HEK293 (cell line): ENCODE results near the gene TBC1D16.
A peak's percentile ranks its signal among the peaks of the same experiment; 100 is the strongest.

Experiments used
- CTCF ChIA-PET: fragments of 350-600 bp; formaldehyde crosslinking; extraction: SDS; loops from one replicate; lab custom pipeline; 2021; ENCODE audit warnings: antibody characterized with exemption; lab: Yijun Ruan, JAX
- POLR2A ChIA-PET: fragments of 300-600 bp; formaldehyde crosslinking; extraction: SDS; loops from one replicate; lab custom pipeline; 2020; ENCODE audit warnings: antibody characterized with exemption, inconsistent platforms; lab: Yijun Ruan, JAX
- H3K27ac ChIP-seq: fragments of 200-500 bp; sonication (Bioruptor generic); 2 replicates; pipeline ENCODE4 v1.5.1; 2014; ENCODE audit warnings: low read depth, low read length, control low read depth, inconsistent platforms; ENCODE audit errors: extremely low read depth
- H3K36me3 ChIP-seq, 2 experiments: fragments of 200-500 bp in 1 of 2; sonication (Bioruptor generic) in 1 of 2; 1 replicate in 1 of 2; 2 replicates in 1 of 2; pipeline ENCODE4 v1.5.1; 2014 to 2017; ENCODE audit warnings: inconsistent platforms in 2 of 2, low read length in 2 of 2; ENCODE audit not compliant: control insufficient read depth in 2 of 2, insufficient read depth in 1 of 2
- H3K4me1 ChIP-seq: fragments of 200-500 bp; sonication (Bioruptor generic); 2 replicates; pipeline ENCODE4 v1.5.1; 2014; ENCODE audit warnings: mild to moderate bottlenecking, low read length, inconsistent platforms; ENCODE audit not compliant: control insufficient read depth, insufficient read depth
- H3K4me3 ChIP-seq: 2 replicates; pipeline ENCODE4 v1.5.1; 2011; ENCODE audit warnings: low read depth, mild to moderate bottlenecking, control low read depth, low read length, moderate library complexity
- H3K9me3 ChIP-seq: fragments of 200-500 bp; sonication (Bioruptor generic); 2 replicates; pipeline ENCODE4 v1.5.1; 2014; ENCODE audit warnings: low read depth, low read length, inconsistent platforms; ENCODE audit not compliant: control insufficient read depth, insufficient read depth
- GLIS2 ChIP-seq: fragments of 450-650 bp; formaldehyde crosslinking; IDR thresholded peaks from 2 replicates; pipeline ENCODE4 v1.5.1; 2016; ENCODE audit warnings: missing biosample characterization, missing genetic modification characterization
- IKZF3 ChIP-seq: fragments of 450-650 bp; IDR thresholded peaks from 2 replicates; pipeline ENCODE4 v1.5.0; 2018; ENCODE audit warnings: missing biosample characterization, mild to moderate bottlenecking, missing genetic modification characterization, moderate library complexity
- KLF1 ChIP-seq: fragments of 450-650 bp; formaldehyde crosslinking; IDR thresholded peaks from 2 replicates; pipeline ENCODE4 v1.5.1; 2016; ENCODE audit warnings: missing biosample characterization, missing genetic modification characterization
- KLF10 ChIP-seq: fragments of 450-650 bp; IDR thresholded peaks from 2 replicates; pipeline ENCODE4 v1.5.1; 2018; ENCODE audit warnings: missing biosample characterization, mild to moderate bottlenecking, missing genetic modification characterization
- KLF7 ChIP-seq: fragments of 450-650 bp; formaldehyde crosslinking; IDR thresholded peaks from 2 replicates; pipeline ENCODE4 v1.5.1; 2016; ENCODE audit warnings: missing biosample characterization, missing genetic modification characterization, borderline replicate concordance
- ZBTB6 ChIP-seq: fragments of 450-650 bp; formaldehyde crosslinking; IDR thresholded peaks from 2 replicates; pipeline ENCODE4 v1.5.1; 2017; ENCODE audit warnings: missing biosample characterization, missing genetic modification characterization
- ZNF138 ChIP-seq: fragments of 450-650 bp; formaldehyde crosslinking; IDR thresholded peaks from 2 replicates; pipeline ENCODE4 v1.5.1; 2016; ENCODE audit warnings: missing biosample characterization, missing genetic modification characterization, borderline replicate concordance
- ZNF174 ChIP-seq: fragments of 450-650 bp; formaldehyde crosslinking; IDR thresholded peaks from 2 replicates; pipeline ENCODE4 v1.5.0; 2017; ENCODE audit warnings: missing biosample characterization, mild to moderate bottlenecking, missing genetic modification characterization
- ZNF23 ChIP-seq: fragments of 450-650 bp; formaldehyde crosslinking; IDR thresholded peaks from 2 replicates; pipeline ENCODE4 v1.5.1; 2016; ENCODE audit warnings: missing biosample characterization, missing genetic modification characterization, borderline replicate concordance
- ZNF24 ChIP-seq: fragments of 450-650 bp; formaldehyde crosslinking; IDR thresholded peaks from 2 replicates; pipeline ENCODE4 v1.5.1; 2016; ENCODE audit warnings: missing biosample characterization, missing genetic modification characterization
- ZNF558 ChIP-seq: fragments of 450-650 bp; formaldehyde crosslinking; IDR thresholded peaks from 2 replicates; pipeline ENCODE4 v1.5.1; 2016; ENCODE audit warnings: missing biosample characterization, missing genetic modification characterization
- ZNF629 ChIP-seq: fragments of 450-650 bp; formaldehyde crosslinking; IDR thresholded peaks from 2 replicates; pipeline ENCODE4 v1.5.1; 2017; ENCODE audit warnings: missing biosample characterization, missing genetic modification characterization
- ZNF664 ChIP-seq: fragments of 450-650 bp; formaldehyde crosslinking; IDR thresholded peaks from 2 replicates; pipeline ENCODE4 v1.5.1; 2016; ENCODE audit warnings: missing biosample characterization, missing genetic modification characterization
- ZNF791 ChIP-seq: fragments of 450-650 bp; formaldehyde crosslinking; IDR thresholded peaks from 2 replicates; pipeline ENCODE4 v1.5.1; 2016; ENCODE audit warnings: missing biosample characterization, missing genetic modification characterization
- ZNF843 ChIP-seq: fragments of 450-650 bp; formaldehyde crosslinking; IDR thresholded peaks from 2 replicates; pipeline ENCODE4 v1.5.1; 2016; ENCODE audit warnings: missing biosample characterization, missing genetic modification characterization
- TF ChIP-seq, protein P1 (sequence below): fragments of 450-650 bp; formaldehyde crosslinking; IDR thresholded peaks from 2 replicates; pipeline ENCODE4 v1.5.1; 2016; ENCODE audit warnings: missing biosample characterization, missing genetic modification characterization
- TF ChIP-seq, protein P2 (sequence below): fragments of 450-650 bp; formaldehyde crosslinking; IDR thresholded peaks from 2 replicates; pipeline ENCODE4 v1.5.1; 2016; ENCODE audit warnings: missing biosample characterization, missing genetic modification characterization
- TF ChIP-seq, protein P3 (sequence below): fragments of 450-650 bp; formaldehyde crosslinking; IDR thresholded peaks from 2 replicates; pipeline ENCODE4 v1.5.1; 2016; ENCODE audit warnings: missing biosample characterization, missing genetic modification characterization

The TBC1D16 gene

DNA sequence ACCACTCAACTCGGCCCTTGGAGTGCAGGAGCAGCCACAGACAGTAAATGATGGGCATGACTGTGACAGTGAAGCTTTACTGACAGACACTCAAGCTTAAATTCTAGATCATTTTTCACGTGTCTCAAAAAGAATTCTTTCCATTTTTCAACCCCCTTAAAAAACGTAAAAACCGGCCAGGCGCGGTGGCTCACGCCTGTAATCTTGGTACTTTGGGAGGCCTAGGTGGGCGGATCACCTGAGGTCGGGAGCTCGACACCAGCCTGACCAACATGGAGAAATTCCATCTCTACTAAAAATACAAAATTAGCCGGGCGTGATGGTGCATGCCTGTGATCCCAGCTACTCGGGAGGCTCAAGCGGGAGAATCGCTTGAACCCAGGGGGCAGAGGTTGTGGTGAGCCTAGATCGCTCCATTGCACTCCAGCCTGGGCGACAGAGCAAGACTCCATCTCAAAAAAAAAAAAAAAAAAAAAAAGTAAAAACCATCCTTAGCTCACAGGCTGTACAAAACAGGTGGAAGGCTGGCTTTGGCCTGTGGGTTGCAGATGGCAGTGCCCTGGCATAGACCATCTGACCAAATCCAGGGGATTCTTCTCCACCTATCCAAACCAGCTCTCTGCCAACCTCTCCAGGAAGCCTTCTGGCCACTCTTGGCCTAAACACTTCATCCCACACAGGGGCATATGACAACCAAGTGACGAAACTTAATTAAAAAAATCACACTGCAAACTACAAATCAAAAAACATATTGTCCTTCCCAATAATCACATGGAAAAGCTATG is 18.3 kb downstream of the TBC1D16 start:
- CTCF ChIA-PET, result interaction anchor here (4.0 kb wide), 1 partner anchor 11 kb away, joined by 50 read pairs; no protein-coding TSS in a partner anchor

DNA sequence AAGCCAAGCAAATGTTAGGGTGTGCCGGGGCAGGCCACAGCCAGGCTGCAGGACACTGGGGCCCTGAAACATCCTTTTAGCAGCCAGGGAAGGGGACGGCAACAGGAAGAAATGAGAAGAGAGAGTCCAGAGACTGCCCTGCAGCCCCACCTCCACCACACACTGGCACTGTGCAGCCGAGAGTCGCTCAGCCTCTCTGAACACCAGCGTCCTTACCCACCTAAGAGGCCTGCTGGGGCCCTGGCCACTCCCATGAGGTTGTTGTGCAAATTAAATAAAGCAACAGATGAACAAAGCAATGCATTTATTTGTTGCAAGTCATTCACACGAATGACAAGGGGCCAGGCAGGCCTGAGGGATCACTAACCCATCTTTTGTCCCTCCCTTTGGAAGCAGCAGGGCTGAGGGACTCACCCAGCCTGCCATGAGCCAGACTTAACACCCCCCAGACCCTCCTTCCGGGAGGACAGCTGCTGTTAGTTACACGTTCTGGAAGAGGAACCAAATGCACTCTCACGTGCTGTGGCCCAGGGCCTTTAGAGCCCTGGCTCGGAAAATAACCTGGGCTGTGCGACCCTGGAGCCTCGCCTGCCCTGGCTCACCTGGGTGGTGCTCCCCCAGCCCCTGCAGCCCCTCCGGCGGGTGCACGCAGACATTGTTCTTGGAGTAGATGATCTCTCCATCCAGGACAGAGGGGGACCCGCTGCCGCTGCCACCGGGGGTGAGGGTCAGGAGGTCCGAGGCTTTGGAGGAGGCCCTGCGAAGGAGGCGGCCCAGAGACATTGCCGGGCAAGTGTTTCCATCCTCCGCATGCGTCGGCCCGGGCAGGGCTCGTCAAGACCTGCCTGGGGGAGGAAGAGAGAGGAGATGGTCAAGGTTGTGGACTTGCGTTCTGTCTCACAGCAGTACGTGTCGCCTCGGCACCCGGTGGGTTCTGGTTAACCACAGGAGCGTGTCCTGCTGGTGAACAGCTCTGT is 22.6 kb downstream of the TBC1D16 start:
- 0 out of 2 replicates have a peak, but pooled peaks cover 2% of the 10 kb centered on the region for H3K9me3 ChIP-seq
- CTCF ChIA-PET, result interaction anchor here (0.6 kb wide), 1 partner anchor 972 kb away, joined by 3 read pairs; no protein-coding TSS in a partner anchor
- peaks cover 5 to 38% of the 10 kb centered on the region in 2 experiments; a peak in 2 of 3 replicates for H3K36me3 ChIP-seq
- TF ChIP-seq ZNF629 (tag by site-specific recombination) (no peak), ZNF24 (no peak)
- H3K4me3 ChIP-seq, result no peak overlapping the region
- POLR2A ChIA-PET, result no interaction called here
- no peak overlapping the region for H3K27ac ChIP-seq
- H3K4me1 ChIP-seq, result no peaks in the 10 kb centered on the region

More for the DNA sequence above, 18.3 kb downstream of the TBC1D16 start:
- Histone ChIP-seq H3K36me3 (peaks cover 10 to 13% of the 10 kb centered on the region in 2 experiments; a peak in 2 of 3 replicates), H3K4me1 (0 out of 2 replicates have a peak, but pooled peaks cover 3% of the 10 kb centered on the region), H3K27ac (no peak overlapping the region), H3K9me3 (0 out of 2 replicates have a peak, but pooled peaks cover 2% of the 10 kb centered on the region), H3K4me3 (no peak overlapping the region)
- POLR2A ChIA-PET, result interaction anchor here (0.7 kb wide), 2 partner anchors 931 to 1125 kb away, joined by 4 to 5 read pairs; no protein-coding TSS in a partner anchor
- no peak for TF ChIP-seq ZNF558 (tag by site-specific recombination)
- TF ChIP-seq, protein P1, sequence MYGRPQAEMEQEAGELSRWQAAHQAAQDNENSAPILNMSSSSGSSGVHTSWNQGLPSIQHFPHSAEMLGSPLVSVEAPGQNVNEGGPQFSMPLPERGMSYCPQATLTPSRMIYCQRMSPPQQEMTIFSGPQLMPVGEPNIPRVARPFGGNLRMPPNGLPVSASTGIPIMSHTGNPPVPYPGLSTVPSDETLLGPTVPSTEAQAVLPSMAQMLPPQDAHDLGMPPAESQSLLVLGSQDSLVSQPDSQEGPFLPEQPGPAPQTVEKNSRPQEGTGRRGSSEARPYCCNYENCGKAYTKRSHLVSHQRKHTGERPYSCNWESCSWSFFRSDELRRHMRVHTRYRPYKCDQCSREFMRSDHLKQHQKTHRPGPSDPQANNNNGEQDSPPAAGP (tag by site-specific recombination), result no peak
- no peak for TF ChIP-seq ZNF664 (tag by site-specific recombination)
- TF ChIP-seq, protein P2, sequence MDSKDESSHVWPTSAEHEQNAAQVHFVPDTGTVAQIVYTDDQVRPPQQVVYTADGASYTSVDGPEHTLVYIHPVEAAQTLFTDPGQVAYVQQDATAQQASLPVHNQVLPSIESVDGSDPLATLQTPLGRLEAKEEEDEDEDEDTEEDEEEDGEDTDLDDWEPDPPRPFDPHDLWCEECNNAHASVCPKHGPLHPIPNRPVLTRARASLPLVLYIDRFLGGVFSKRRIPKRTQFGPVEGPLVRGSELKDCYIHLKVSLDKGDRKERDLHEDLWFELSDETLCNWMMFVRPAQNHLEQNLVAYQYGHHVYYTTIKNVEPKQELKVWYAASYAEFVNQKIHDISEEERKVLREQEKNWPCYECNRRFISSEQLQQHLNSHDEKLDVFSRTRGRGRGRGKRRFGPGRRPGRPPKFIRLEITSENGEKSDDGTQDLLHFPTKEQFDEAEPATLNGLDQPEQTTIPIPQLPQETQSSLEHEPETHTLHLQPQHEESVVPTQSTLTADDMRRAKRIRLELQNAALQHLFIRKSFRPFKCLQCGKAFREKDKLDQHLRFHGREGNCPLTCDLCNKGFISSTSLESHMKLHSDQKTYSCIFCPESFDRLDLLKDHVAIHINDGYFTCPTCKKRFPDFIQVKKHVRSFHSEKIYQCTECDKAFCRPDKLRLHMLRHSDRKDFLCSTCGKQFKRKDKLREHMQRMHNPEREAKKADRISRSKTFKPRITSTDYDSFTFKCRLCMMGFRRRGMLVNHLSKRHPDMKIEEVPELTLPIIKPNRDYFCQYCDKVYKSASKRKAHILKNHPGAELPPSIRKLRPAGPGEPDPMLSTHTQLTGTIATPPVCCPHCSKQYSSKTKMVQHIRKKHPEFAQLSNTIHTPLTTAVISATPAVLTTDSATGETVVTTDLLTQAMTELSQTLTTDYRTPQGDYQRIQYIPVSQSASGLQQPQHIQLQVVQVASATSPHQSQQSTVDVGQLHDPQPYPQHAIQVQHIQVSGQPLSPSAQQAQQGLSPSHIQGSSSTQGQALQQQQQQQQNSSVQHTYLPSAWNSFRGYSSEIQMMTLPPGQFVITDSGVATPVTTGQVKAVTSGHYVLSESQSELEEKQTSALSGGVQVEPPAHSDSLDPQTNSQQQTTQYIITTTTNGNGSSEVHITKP (tag by site-specific recombination), result 0 out of 2 replicates have a peak, but pooled peaks have one; percentile 29

DNA sequence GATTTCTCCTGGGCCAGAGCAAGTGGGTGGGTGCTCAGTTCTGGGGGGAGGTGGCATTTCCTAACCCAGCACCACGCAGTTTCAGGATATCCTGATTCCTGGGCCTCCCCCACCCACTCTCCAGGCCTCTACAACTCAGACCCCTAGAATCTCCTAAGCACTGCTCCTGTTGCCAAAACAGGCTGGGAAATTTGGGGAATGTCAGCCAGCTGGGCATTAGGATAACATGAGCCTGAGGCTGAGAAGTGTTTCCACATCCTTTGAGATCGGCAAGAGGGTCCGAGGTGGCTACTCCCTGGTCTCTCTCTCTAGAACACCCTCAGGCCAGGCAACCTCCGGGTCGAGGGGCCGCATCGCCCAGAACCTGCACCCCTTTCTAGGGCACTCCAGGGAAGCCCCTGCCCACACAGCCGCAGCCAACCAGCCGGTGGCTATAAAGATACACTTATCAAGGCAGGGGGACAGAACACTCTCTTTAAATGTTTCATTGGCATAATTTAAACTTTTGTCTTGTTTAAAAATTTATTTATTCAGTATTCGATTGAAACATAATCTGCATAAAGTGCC is 23.6 kb downstream of the TBC1D16 start:
- Histone ChIP-seq H3K4me3 (no peak overlapping the region), H3K36me3 (peaks cover 5 to 38% of the 10 kb centered on the region in 2 experiments; a peak in 2 of 3 replicates), H3K4me1 (no peaks in the 10 kb centered on the region), H3K9me3 (0 out of 2 replicates have a peak, but pooled peaks cover 2% of the 10 kb centered on the region), H3K27ac (no peak overlapping the region)
- TF ChIP-seq KLF7 (no peak), KLF10 (no peak), GLIS2 (tag by site-specific recombination) (no peak), ZNF843 (no peak), ZNF138 (tag by site-specific recombination) (no peak), ZNF23 (tag by site-specific recombination) (no peak), IKZF3 (no peak), KLF1 (no peak), ZBTB6 (tag by site-specific recombination) (no peak), ZNF791 (tag by site-specific recombination) (no peak), ZNF174 (tag by site-specific recombination) (no peak)
- TF ChIP-seq, protein P3, sequence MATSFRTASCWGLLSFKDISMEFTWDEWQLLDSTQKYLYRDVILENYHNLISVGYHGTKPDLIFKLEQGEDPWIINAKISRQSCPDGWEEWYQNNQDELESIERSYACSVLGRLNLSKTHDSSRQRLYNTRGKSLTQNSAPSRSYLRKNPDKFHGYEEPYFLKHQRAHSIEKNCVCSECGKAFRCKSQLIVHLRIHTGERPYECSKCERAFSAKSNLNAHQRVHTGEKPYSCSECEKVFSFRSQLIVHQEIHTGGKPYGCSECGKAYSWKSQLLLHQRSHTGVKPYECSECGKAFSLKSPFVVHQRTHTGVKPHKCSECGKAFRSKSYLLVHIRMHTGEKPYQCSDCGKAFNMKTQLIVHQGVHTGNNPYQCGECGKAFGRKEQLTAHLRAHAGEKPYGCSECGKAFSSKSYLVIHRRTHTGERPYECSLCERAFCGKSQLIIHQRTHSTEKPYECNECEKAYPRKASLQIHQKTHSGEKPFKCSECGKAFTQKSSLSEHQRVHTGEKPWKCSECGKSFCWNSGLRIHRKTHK (tag by site-specific recombination), result no peak
- POLR2A ChIA-PET, result no interaction called here
- CTCF ChIA-PET, result no interaction called here
